Measurements from ENCODE around the gene LRRC74B.
A peak's percentile ranks its signal among the peaks of the same experiment; 100 is the strongest.
"Not testable (repeated sequence)": the region's sequence is repeated elsewhere in the genome, so short reads cannot be mapped to it uniquely, and the experiment has no call there.

LRRC74B gene

GRCh38 chr22:21045585-21046294, at the start of gene LRRC74B:
Gene LRRC74B (plus strand): TSS chr22:21045946. CDS start chr22:21045987, 41 bp downstream.
- DNase-seq, result peak; percentile 25

- no peak for DNase-seq
Observed at GRCh38 chr22:20996031-20996410, 49.7 kb upstream of the LRRC74B start.

GRCh38 chr22:20996598-20997535, 48.9 kb upstream of the LRRC74B start:
- no peak for DNase-seq

- no peak for DNase-seq
Observed at GRCh38 chr22:20997536-20998257, 48.0 kb upstream of the LRRC74B start.

- DNase-seq, result no peak
Observed at GRCh38 chr22:20998411-20999336, 47.1 kb upstream of the LRRC74B start.

- DNase-seq, result no peak
Observed at GRCh38 chr22:20999350-21000206, 46.2 kb upstream of the LRRC74B start.

- DNase-seq, result no peak
Observed at GRCh38 chr22:21000207-21000986, 45.3 kb upstream of the LRRC74B start.

- DNase-seq, result no peak
Observed at GRCh38 chr22:21000987-21001600, 44.7 kb upstream of the LRRC74B start.

- DNase-seq, result peak; percentile 84
Observed at GRCh38 chr22:21001601-21002325, 44.0 kb upstream of the LRRC74B start, which contains the start of gene THAP7. Gene THAP7 (minus strand): TSS chr22:21002118. CDS start chr22:21001911, 207 bp downstream.

GRCh38 chr22:21003782-21004181, 42.0 kb upstream of the LRRC74B start:
- DNase-seq, result no peak

- DNase-seq, result not testable (repeated sequence)
Observed at GRCh38 chr22:21009208-21009607, 36.5 kb upstream of the LRRC74B start.

- DNase-seq, result no peak
Observed at GRCh38 chr22:21009638-21010425, 35.9 kb upstream of the LRRC74B start.

GRCh38 chr22:21010426-21011113, 35.2 kb upstream of the LRRC74B start:
- DNase-seq, result no peak

- DNase-seq, result no peak
Observed at GRCh38 chr22:21012446-21013407, 33.0 kb upstream of the LRRC74B start.

GRCh38 chr22:21013657-21014201, 32.0 kb upstream of the LRRC74B start:
- DNase-seq, result no peak

- peak; percentile 86 for DNase-seq
Observed at GRCh38 chr22:21014202-21014725, 31.5 kb upstream of the LRRC74B start.

Measured in NCI-H1436 treated with DMSO at 0.1 percent for 48 hours (cell line).